Rectal smooth muscle tissue (tissue), 1 donor: ENCODE results near the gene ERBB4.

Experiments used
- H3K27ac ChIP-seq: one replicate; pipeline ENCODE4 v1.7.0; 2013; ENCODE audit warnings: low read depth, low read length, inconsistent platforms
- H3K27me3 ChIP-seq: one replicate; pipeline ENCODE4 v1.7.0; 2013; ENCODE audit warnings: low read length; ENCODE audit not compliant: control insufficient read depth, insufficient read depth
- H3K36me3 ChIP-seq: one replicate; pipeline ENCODE4 v1.7.0; 2013; ENCODE audit warnings: low read length; ENCODE audit not compliant: control insufficient read depth, insufficient read depth
- H3K4me1 ChIP-seq: one replicate; pipeline ENCODE4 v1.7.0; 2013; ENCODE audit warnings: low read length; ENCODE audit not compliant: control insufficient read depth, insufficient read depth
- H3K4me3 ChIP-seq: one replicate; pipeline ENCODE4 v1.7.0; 2013; ENCODE audit warnings: low read length
- H3K9ac ChIP-seq: one replicate; pipeline ENCODE4 v1.7.0; 2013; ENCODE audit warnings: low read length

ERBB4 gene

GRCh38 chr2:211957799-211958198, 580.8 kb downstream of the ERBB4 start:
- H3K36me3 ChIP-seq = no peaks in the 10 kb centered on the region
- no peak overlapping the region for H3K27ac ChIP-seq
- no peak overlapping the region for H3K9ac ChIP-seq
- no peaks in the 10 kb centered on the region for H3K4me1 ChIP-seq
- H3K27me3 ChIP-seq = no peaks in the 10 kb centered on the region
- no peak overlapping the region for H3K4me3 ChIP-seq

DNA sequence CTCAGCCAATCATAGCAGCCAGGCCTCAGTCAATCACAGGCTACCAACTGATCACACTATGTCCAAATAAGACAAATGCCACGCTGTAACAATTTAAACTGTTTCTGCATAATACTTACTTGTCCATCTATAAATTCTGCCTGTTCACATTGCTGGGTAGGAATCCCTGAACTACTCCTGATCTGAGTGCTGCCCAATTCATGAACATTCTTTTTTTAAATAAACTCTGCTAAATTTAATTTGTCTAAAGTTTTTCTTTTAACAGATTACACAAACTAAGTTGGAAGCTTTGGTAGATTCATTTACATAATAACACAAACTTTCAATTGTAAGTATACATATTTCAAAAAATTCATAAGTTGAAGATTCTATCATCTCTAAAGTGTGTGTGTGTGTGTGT, 583.0 kb downstream of the ERBB4 start:
- Histone ChIP-seq H3K27me3 (no peaks in the 10 kb centered on the region), H3K4me3 (no peak overlapping the region), H3K27ac (no peak overlapping the region), H3K36me3 (no peaks in the 10 kb centered on the region), H3K4me1 (no peaks in the 10 kb centered on the region), H3K9ac (no peak overlapping the region)

- H3K4me1 ChIP-seq = no peaks in the 10 kb centered on the region
- H3K27me3 ChIP-seq = no peaks in the 10 kb centered on the region
- no peak overlapping the region for H3K27ac ChIP-seq
- H3K4me3 ChIP-seq = no peak overlapping the region
- no peaks in the 10 kb centered on the region for H3K36me3 ChIP-seq
- no peak overlapping the region for H3K9ac ChIP-seq
Measured at GRCh38 chr2:211948932-211949331, 589.7 kb downstream of the ERBB4 start.

- Histone ChIP-seq H3K27ac (no peak overlapping the region), H3K36me3 (no peaks in the 10 kb centered on the region), H3K4me1 (no peaks in the 10 kb centered on the region), H3K4me3 (no peak overlapping the region), H3K9ac (no peak overlapping the region), H3K27me3 (no peaks in the 10 kb centered on the region)
Measured at GRCh38 chr2:211946960-211947359, 591.6 kb downstream of the ERBB4 start.

DNA sequence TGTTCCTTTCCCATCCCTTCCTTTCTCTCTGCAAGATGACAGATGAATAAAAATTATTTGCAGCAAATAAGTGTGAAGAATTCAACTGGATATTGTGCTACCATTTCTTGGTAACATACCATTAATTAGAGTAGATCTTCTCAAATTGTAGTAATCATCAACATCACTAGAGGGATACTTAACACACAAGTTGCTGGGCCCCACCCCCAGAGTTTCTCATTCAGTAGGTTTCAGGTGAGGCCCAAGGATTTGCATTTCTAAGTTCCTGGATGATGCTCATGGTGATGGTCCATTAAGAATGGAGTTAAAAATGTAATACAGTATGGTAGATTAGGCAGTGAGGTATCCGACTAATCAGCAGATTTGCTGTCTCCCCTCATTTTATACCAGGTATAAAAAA, 594.0 kb downstream of the ERBB4 start:
- Histone ChIP-seq H3K27me3 (no peaks in the 10 kb centered on the region), H3K4me1 (no peaks in the 10 kb centered on the region), H3K36me3 (no peaks in the 10 kb centered on the region), H3K4me3 (no peak overlapping the region), H3K9ac (no peak overlapping the region), H3K27ac (no peak overlapping the region)

DNA sequence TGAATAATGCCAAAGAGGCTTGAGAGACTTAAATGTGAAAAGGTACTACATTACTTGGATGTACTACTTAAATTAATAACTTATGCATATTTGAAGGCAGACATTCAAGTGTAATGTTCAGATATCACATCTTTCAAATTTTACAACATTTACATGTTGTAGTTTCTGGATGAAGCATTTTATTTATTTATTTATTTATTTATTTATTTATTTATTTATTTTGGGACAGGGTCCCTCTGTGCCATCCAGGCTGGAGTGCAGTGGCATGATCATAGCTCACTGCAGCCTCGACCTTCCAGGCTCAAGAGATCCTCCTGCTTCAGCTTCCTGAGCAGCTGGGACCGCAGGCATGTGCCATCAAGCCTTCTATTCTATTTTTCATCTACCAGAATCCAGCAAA, 596.4 kb downstream of the ERBB4 start:
- Histone ChIP-seq H3K36me3 (no peaks in the 10 kb centered on the region), H3K4me3 (no peak overlapping the region), H3K27ac (no peak overlapping the region), H3K27me3 (no peaks in the 10 kb centered on the region), H3K9ac (no peak overlapping the region), H3K4me1 (no peaks in the 10 kb centered on the region)

GRCh38 chr2:211941216-211941747, 597.3 kb downstream of the ERBB4 start:
- Histone ChIP-seq H3K9ac (no peak overlapping the region), H3K36me3 (no peaks in the 10 kb centered on the region), H3K4me1 (no peaks in the 10 kb centered on the region), H3K27ac (no peak overlapping the region), H3K27me3 (no peaks in the 10 kb centered on the region), H3K4me3 (no peak overlapping the region)

- H3K27me3 ChIP-seq = no peaks in the 10 kb centered on the region
- no peak overlapping the region for H3K9ac ChIP-seq
- no peaks in the 10 kb centered on the region for H3K36me3 ChIP-seq
- H3K4me1 ChIP-seq = no peaks in the 10 kb centered on the region
- no peak overlapping the region for H3K4me3 ChIP-seq
- no peak overlapping the region for H3K27ac ChIP-seq
Measured at GRCh38 chr2:211939177-211939576, 599.4 kb downstream of the ERBB4 start.

DNA sequence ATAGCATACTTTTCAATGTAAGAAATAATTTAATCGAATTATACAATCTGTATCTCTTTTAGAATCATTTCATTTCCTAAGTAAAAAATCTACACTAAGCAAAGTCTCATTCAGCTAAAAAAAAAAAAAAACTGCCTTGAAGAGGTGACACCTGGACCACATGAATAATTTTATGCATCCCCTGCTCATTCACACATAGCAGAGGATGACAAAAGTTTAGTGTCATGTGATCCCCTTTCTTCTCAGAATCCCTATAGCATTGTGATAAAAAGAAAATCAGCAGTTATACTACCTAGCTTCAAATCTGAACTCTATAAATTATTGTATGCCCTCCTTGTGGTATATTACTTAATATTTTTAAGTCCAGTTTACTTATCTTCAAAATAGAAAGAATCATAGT, 603.8 kb downstream of the ERBB4 start:
- Histone ChIP-seq H3K27ac (no peak overlapping the region), H3K4me3 (no peak overlapping the region), H3K36me3 (no peaks in the 10 kb centered on the region), H3K9ac (no peak overlapping the region), H3K4me1 (no peaks in the 10 kb centered on the region), H3K27me3 (no peaks in the 10 kb centered on the region)

DNA sequence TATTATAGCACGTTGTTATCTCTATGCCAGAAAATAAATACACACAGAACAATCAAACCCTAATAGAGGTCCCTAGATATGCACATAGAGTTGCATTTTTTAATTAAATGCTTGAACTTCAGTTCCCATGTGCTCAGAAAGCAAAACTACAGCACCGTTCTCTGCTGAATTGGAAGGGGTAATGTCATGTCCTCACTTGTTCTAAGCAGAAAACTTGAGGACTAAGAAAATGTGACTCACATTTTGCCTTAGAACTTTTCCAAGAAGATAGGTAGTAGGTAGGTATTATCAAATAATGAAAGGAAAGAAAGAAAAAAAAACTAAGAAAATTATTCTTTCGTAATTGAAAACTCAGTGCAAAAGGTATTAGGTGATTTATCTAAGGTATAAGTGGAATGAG, 607.3 kb downstream of the ERBB4 start:
- no peak overlapping the region for H3K4me3 ChIP-seq
- no peak overlapping the region for H3K9ac ChIP-seq
- no peaks in the 10 kb centered on the region for H3K36me3 ChIP-seq
- no peaks in the 10 kb centered on the region for H3K4me1 ChIP-seq
- no peaks in the 10 kb centered on the region for H3K27me3 ChIP-seq
- no peak overlapping the region for H3K27ac ChIP-seq

DNA sequence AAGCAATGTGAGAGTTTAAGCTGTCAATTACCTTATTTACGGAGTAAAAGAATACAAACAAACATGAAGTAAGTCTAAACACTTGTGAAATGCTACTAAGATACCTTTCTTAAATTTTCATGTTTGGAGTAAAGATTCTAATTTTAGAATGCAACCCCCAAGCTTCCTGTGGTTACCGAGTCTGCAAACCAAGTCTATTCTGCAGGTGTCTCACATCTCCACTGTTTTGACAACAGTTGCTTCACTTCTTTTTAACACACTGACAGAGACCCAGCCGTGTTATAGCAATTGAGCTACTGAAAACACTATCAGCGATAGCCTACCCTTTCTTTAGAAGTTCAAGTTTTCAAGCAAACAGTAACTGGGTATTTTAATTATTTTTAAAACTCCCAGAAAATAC, 608.3 kb downstream of the ERBB4 start:
- Histone ChIP-seq H3K27ac (no peak overlapping the region), H3K4me1 (no peaks in the 10 kb centered on the region), H3K36me3 (no peaks in the 10 kb centered on the region), H3K27me3 (no peaks in the 10 kb centered on the region), H3K9ac (no peak overlapping the region), H3K4me3 (no peak overlapping the region)

DNA sequence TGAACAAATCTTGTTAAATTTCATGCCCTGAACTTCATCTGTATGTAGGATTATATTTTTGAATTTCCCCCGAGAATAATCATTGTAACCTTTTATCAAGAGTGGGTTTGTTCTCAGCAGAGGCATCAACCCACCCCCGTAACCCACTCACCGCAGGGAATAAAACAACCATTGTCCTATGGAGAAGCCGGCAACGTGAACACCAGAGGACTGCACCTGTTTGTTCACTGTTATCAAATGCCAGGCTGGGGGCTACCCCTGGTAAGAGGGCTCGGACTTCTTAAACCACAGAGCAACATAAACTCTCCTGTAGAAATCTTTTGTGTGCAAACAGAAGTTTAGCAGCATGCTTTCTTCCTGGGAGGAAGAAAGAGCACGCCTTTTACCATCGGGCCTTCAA, 610.4 kb downstream of the ERBB4 start:
- Histone ChIP-seq H3K27ac (no peak overlapping the region), H3K36me3 (no peaks in the 10 kb centered on the region), H3K9ac (no peak overlapping the region), H3K4me1 (no peaks in the 10 kb centered on the region), H3K4me3 (no peak overlapping the region), H3K27me3 (no peaks in the 10 kb centered on the region)

GRCh38 chr2:211923019-211923418, 615.6 kb downstream of the ERBB4 start:
- Histone ChIP-seq H3K27me3 (no peaks in the 10 kb centered on the region), H3K4me3 (no peak overlapping the region), H3K36me3 (no peaks in the 10 kb centered on the region), H3K27ac (no peak overlapping the region), H3K4me1 (no peaks in the 10 kb centered on the region), H3K9ac (no peak overlapping the region)
